Transverse colon (tissue), 4 donors: ENCODE data around the gene ACSS1.

Experiments used
- CTCF ChIP-seq, 5 experiments: fragments of 200-600 bp in 3 of 5; fragments of 450-650 bp in 2 of 5; sonication (generic) in 3 of 5; IDR thresholded peaks; 1 replicate in 2 of 5; 2 replicates in 3 of 5; pipeline ENCODE4 v1.5.1; 2016 to 2017; ENCODE audit warnings: antibody characterized with exemption in 5 of 5, inconsistent platforms in 3 of 5, mild to moderate bottlenecking in 2 of 5, moderate library complexity in 1 of 5
- EP300 ChIP-seq: sonication (generic); formaldehyde crosslinking; IDR thresholded peaks from one replicate; pipeline ENCODE4 v1.6.1; 2017; ENCODE audit warnings: antibody characterized with exemption, low read depth
- POLR2A ChIP-seq: fragments of 450-650 bp; IDR thresholded peaks from one replicate; pipeline ENCODE4 v1.6.1; 2016; ENCODE audit warnings: antibody characterized with exemption, mild to moderate bottlenecking, moderate library complexity
- POLR2AphosphoS5 ChIP-seq, 3 donors: sonication (generic); formaldehyde crosslinking; IDR thresholded peaks; one replicate each; pipeline ENCODE4 v1.6.1; 2016; ENCODE audit warnings: antibody characterized with exemption in 3 of 3

GRCh38 chr20:25088267-25088666 lies 30.3 kb upstream of the ACSS1 start:
- TF ChIP-seq POLR2A, result no peak
- no peak for TF ChIP-seq EP300
- TF ChIP-seq CTCF (IDR thresholded peaks at IDR 0.05), result no peak
- no peak for TF ChIP-seq POLR2AphosphoS5 (IDR thresholded peaks at IDR 0.05)
